HG03066 (cell line): ENCODE measurements around the gene NKPD1.

Experiments used
- ATAC-seq: cut with Tn5 transposase; IDR thresholded peaks from one replicate; pipeline ENCODE4 v1.9.1; 2021; ENCODE audit warnings: low read depth; ENCODE audit not compliant: unreplicated experiment

Gene NKPD1

DNA sequence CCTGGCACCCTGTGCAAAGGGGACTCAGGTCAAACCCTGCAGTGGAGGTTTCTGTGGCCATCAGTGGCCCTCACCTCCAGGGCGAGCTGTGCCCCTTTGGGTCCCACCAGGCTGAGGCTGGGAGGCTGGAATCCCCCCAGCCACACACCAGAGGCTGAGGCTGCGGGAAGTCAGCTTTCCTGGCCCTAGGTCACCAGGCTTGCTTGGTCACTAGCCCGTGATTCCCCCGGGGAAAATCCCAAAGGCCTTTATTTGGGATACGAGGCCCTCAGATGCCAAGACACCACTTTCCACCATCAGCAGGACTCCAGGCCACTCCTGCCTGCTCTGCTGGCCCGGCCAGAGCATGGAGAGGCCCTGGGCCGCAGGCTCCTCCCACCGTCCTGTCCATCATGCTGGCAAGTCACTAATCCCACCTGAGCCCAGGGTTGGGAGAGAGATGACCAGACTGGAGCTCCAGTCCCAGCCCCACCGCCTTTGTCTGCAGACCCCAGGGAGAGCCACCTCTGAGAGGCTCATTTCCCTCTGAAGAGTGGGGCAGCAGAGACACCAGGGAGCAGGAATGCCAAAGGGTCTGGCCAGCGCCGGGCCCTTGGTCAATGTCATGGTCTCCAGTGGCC is 4.7 kb downstream of the NKPD1 start:
- no peak for ATAC-seq

DNA sequence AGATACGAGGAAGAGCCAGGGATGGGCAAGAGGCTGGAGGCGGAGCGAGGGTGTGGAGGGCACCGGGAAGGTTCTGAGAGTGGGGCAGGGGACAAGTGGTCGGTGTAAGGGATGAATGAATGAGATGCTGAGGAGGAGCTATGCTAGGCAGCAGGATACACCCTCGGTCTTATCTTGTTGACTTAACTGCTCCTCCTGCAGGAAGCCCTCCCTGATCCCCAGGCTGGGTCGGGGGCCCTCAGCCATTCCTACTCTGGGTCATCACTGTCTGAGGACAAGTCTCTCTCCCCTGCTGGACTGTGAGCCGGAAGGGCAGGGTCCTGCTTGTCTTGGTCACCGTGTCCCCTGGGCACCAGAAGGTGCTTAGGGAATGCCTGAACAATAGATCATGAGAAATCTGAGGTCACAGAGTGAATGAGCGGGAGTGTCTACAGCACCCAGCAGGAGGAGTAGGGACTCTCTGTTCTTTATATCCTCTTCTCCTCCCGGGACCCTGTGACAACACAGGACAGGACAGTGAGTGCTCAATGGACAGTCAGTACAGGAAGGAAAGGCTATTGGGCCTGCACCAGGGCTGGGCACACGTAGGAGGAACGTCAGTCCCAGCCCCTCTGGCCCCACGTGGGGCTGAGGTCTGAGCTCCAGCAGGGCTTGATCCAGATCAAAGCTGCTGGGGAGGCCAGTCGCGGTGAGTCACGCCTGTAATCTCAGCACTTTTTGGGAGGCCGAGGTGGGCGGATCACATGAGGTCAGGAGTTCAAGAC is 6.5 kb downstream of the NKPD1 start:
- no peak for ATAC-seq

DNA sequence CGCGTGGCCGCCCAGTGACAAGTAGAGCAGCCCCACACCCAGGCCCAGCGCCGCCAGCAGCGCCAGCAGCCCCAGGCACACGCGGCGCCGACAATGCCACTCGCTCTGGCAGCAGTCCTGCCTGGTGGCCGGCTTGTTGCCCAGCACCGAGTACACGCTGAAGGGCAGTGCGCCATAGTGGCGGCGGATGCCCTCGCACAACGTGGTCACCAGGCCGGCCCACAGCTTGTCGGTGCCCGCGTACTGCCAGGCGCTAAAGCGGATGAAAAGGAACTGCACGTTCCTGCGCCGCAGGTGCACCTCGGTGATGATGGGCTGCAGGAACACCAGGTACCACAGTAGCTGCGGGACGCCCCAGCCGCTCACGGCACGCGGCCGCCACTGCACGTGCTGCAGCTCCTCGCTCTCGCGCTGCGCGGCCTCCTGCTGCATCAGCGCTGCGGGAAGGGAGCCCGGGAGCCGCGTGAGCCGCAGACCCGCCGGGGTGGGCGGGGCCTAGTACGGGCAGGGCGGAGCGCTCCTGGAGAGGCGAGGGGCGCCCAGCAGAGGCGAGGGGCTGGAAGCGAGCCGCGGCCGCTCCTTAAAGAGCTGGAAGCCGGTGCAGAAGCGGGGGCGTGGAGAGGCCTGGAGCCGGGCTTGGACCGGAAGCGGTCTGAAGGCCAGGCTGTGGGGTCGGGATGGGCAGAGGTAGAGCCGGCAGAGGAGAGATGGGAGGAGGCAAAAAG is 7.3 kb downstream of the NKPD1 start:
- no peak for ATAC-seq

DNA sequence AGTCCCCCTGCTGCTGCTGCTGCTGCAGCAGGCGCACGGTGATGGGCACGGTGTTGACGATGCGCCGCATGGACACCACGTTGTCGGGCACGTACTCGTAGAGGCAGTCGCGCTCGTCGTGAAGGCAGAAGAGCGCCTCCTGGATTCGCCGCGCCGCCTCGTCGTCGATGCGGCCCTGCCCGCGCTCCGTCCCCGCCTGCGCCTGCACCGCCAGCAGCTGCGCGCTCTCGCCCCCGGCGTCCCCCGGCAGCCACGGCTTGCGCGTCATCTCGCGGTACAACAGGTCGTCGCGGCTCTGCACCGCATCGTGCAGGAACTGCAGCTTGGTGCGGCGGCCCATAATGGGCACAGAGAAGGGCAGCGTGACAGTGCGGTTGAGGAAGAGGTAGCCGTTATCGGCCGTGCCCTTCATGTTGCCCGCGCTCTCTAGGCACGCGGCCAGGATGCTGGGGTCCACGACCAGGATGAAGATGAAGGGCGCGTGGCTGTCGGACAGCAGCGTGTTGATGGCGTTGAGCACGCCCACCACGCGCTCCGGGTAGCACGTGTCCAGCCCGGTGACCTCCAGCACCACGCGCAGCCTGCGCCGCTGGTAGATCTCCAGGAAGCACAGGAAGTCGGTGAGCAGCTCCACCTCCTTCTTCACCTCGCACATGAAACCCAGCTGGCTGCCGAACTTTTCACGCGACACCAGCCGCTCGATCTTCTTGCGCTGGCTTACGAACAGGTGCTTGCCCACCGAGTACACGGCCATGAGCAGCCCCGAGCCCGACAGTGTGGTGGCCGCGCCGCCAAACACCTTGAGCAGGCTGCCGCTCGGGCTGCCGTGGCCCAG is 8.1 kb downstream of the NKPD1 start:
- ATAC-seq, result no peak

DNA sequence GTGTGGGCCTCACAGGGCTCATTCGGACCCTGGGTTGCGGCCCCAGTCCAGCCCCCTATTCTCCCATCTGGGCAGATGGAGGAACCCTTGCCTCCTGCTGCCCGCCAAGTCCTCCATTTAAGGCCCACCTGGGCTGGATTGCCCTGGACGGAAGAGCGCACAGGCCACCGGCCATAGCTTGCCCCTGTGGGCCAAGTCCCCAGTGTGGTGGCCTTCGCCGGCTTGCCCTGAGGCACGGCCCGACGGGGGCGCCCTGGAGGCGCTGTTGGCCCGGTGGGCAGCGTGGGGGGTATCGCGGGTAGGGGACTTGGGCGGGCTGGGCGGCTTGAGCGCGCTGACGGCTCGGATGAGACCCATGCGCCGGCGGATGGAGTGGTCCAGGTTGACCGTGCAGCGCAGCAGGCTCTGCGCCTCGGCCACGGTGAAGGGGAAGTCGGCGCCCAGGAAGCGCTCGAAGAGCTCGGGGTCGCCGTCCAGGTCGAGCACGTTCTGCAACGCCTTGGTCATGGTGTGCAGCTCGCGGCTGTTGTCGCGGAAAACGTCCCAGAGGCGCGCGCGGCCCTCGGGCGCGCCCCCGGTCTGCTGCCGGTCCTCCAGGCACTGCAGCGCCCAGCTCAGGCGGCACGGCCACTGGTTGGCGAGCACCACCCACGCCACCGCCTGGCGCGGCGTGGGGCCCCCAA is 8.8 kb downstream of the NKPD1 start:
- ATAC-seq, result no peak

DNA sequence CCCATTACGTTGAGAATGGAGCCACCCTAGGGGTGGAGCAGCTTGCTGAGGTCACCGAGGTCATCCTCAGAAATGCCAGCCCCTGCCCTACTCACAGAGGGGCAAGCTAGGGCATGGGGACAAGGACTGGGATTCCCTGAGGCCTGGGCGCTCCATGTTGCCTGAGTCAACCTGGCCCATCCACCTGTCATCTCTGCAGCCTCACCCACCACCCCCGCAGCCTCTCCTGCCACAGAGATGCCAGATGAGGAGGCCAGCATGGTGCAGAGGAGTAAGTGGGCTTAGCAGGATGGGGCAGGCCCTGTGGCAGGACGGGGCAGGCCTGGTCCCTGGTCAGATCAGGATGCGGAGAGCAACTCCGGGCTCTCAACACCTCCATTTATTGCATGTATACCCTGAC is 9.5 kb downstream of the NKPD1 start:
- no peak for ATAC-seq

DNA sequence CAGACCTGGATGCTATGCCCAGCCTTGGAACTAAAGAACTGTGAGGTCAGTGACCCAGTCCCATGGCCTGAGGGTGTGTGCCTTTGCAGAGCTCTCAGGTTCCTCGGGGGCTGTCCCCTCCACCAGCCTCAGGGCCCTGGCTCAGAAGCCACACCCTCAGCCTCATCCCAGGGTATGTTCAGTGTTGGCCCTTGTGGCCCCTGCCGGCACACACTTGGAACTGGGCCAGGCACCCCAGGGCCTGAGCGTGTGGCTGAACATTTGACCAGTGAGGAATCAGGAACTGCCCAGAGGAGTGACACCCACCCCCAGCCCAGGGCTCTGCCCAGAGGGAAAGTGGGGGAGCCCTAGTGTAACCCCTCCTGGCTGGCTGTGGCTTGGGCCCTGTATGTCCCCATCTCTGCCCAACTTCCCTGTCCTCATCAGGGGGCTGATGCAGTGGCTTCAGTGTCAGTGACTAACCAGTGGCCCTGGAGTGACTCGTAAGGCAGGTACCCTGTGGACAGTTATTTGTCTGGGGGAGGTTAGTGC is 10.0 kb downstream of the NKPD1 start:
- ATAC-seq, result no peak

DNA sequence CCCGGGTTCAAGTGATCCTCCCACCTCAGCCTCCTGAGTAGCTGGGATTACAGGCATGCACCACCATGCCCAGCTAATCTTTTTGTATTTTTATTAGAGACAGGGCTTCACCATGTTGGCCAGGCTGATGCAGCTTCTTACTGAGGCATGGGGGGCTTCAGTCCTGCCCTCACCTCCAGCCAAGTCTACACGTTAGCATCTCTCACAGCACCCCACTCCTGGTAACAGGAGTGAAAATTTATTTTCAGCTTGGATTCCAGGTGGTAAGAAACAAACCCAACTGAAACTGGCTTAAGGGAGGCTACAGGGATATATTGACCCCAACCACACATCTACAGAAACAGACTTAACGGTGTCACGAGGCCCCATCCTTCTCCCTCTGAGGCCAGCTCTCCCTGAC is 10.6 kb downstream of the NKPD1 start:
- ATAC-seq, result no peak

DNA sequence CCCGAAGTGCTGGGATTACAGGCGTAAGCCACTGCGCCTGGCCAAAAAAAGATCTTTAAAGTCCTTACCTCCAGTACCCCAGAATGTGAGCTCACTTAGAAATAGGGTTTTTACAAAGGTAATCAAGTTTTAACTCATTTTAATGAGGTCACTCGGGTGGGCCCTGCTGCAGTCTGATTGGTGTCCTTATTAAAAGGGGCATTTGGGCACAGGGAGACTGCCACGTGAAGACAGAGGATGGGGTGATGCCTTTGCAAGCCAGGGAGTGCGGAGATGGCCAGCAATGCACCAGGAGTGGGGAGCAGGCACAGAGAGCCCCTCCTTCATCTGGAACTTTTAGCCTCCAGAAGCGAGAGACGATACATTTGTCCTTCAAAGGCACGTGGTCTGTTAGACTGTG is 11.7 kb downstream of the NKPD1 start:
- ATAC-seq, result no peak

DNA sequence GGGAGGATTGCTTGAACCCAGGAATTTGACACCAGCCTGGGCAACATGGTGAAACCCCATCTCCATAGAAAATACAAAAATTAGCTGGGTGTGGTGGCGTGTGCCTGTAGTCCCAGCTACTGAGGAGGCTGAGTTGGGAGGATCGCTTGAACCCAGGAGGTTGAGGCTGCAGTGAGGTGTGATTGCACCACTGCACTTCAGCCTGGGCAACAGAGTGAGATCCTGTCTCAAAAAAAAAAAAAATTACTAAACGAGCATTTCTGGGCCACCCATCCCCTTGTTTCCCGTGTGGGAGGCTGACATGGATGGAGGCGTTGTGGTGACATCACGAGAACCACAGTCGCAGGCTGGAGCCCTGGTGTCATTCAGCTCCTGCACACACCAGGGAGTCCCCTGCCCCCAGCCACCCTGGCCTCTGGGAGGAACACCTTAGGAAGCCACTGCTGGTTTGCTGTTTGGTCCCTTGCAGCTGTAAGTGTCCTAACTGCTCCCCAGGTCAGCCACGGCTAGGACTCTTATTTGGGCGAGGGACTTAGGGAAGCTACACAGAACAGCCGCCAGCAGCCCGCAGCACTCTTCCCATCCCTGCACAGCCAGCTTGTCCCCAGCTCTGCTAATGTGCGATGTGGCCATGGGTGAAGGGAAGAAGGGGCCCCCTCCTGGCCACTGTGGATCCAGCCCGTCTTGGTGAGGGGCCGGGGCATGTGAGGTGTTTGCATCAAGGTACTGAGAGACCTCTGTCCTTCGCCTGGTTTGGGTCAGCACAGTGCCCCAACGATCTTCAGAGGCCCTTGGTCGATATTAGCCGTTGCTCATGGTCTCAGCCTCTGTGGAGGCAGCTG is 12.7 kb downstream of the NKPD1 start:
- ATAC-seq, result no peak

DNA sequence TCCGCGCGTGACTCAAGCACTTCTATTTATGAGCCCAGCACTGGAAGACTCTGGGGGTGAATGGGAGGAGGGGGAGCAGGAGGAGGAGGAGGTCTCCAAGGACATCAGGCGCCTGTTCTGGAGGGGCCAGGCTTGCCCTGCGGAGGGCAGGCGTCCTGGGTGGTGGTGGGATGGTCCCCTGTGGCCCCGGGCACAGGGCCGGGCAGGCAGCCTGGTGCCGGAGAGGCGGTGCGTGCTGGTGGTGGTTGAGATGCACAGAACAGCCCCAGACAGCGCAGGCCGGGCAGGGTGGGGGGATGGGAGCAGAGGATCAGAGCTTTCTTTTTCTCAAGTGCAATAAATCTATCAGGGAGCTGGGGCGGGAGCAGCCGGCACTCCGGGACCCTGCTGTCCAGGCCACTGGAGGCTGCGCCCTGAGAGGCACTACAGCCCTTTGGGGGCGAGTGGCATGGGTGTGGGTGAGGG is 14.0 kb downstream of the NKPD1 start:
- no peak for ATAC-seq

DNA sequence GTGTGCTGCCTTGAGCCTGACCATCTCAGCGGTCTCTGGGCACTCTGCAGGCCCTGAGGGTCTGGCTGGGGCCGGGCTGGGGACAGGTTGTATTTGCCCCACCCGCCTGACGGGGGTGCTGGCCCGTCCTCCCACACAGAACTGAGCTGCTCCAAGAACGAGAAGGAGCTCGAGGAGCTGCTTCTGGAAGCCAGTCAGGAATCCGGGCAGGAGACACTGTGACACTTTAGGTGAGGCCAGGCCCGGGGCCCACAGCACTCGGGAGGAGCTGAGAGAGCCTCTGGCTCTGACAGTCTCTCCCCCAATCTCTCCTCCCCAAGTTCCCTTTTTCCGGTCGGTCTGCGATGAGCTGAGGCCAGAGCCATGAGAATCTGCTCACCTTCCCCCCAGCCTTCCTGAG is 14.5 kb downstream of the NKPD1 start:
- no peak for ATAC-seq

DNA sequence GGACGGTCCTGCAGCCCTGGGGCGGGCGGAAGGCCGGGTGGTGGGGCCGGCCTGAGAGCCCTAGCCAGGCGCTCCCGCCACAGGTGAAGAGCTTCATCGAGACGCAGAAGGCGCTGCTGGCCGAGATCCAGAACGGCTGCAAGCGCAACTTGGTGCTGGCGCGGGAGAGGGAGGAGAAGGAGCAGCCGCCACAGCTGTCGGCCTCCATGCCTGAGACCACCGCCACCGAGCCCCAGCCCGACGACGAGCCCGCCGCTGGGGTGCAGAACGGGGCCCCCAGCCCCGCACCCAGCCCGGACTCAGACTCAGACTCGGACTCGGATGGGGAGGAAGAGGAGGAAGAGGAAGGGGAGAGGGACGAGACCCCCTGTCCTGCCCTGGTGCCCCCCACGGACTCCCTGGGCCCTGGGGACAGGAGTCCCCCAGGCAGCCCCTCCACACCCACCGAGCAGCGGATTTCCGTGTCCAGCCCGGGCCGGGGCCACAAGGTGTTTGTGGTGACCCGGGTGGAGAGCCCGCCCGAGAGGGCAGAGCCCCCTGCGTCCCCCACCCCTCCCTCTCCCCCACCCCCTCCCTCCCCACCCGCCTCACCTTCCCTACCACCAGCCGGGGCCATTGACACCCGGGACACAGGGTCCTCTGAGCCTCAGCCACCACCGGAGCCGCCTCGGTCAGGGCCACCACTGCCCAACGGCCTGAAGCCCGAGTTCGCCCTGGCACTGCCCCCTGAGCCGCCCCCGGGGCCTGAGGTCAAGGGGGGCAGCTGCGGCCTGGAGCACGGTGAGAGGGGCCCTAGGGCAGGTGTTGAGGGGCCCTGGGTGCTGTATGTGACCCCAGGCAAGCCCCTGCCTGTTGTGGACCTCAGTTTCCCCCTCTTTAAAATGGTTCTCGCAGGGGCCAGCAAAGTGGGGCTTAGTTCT is 15.3 kb downstream of the NKPD1 start:
- ATAC-seq, result no peak

DNA sequence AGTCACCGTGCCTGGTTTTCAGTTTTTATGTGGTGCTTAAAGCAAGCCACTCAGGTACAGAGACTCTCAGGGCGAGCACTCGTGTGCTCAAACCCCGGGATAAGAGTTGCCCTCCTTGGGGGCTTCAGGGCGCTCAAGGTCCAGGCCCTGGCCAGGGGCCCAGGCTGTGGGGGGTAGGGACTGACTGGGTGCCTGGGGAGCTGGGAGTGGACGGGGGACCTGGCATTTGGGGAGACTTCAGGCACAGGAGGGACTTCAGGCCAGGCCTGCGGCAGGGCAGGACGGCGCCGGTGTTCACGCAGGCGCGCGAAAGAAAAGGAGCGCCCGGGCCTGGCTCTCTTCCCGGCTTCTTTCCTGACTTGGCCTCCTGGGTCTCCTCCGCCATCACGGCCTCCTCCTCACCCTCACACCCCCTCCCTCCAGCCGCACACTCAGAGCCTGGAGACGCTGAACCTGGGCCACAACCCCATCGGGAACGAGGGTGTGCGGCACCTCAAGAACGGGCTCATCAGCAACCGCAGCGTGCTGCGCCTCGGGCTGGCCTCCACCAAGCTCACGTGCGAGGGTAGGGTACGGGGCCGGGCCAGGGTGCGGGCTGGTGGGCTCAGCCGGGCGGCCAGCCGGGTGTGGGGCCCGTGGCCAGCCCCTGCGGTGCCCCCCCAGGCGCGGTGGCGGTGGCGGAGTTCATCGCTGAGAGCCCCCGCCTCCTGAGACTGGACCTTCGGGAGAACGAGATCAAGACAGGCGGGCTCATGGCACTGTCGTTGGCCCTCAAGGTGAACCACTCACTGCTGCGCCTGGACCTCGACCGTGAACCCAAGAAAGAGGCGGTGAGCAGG is 16.1 kb downstream of the NKPD1 start:
- ATAC-seq, result no peak

DNA sequence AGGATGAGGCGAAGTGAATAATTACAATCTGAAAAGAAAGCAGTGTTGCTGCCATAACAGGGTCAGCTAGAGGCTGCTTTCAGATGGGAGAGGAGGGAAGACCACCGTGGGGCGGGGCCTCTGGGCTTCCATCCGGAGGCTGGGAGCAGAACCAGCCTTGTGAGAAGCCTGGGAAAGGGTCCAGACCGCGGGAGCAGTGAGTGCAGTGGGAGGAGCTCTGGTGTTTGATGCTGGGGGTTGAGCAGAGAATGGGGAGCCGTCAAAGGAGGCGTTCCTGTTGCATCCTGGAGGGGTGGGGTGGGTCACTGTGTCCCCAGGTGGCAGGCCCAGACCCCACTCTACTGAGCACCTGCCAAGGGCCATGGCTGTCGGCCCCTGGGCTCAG is 18.1 kb downstream of the NKPD1 start:
- ATAC-seq, result no peak

DNA sequence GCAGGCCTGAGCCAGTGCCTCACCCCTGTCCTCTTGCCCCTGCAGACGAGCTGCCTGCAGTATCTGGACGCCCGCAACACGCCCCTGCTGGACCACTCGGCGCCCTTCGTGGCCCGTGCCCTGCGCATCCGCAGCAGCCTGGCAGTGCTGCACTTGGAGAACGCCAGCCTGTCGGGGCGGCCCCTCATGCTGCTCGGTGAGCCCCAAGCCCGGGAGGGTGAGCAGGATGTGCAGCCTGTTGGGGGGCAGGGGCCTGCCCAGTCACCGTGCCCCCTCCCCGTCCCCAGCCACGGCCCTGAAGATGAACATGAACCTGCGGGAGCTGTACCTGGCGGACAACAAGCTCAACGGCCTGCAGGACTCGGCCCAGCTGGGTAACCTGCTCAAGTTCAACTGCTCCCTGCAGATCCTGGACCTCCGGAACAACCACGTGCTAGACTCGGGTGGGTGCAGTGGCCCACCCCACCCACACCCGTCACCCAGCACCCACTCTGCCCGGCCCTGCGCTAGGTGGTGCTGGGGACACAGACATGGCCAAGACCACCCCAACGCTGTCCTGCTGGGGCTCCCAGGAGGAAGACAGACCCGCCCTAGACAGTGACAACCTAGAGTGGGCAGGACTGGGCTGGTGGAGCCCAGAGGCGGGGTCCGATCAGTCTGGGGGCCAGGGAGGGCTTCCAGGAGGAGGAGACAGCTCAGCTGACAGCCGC is 18.6 kb downstream of the NKPD1 start:
- ATAC-seq, result no peak
